Measurements from ENCODE around the gene VSTM4.

- TF ChIP-seq POLR2A (IDR thresholded peaks at IDR 0.05) (no peak), CTCF (IDR thresholded peaks at IDR 0.05) (no peak)
Observed at GRCh38 chr10:49112098-49112497, 3.2 kb downstream of the VSTM4 start.

All from testis (tissue), 2 donors.